KMS-11 (cell line): ENCODE measurements around the gene ADCY1.
A peak's percentile ranks its signal among the peaks of the same experiment; 100 is the strongest.
"Not testable (repeated sequence)": the region's sequence is repeated elsewhere in the genome, so short reads cannot be mapped to it uniquely, and the experiment has no call there.

Source experiments
- H2AFZ ChIP-seq: fragments of 200-600 bp; sonication (generic); 2 replicates; pipeline ENCODE4 v1.6.1; 2016; ENCODE audit warnings: antibody characterized with exemption, mixed run types, low read depth
- H3K27ac ChIP-seq: fragments of 200-600 bp; sonication (generic); 2 replicates; pipeline ENCODE4 v1.6.1; 2016; ENCODE audit warnings: mild to moderate bottlenecking, mixed run types
- H3K27me3 ChIP-seq: fragments of 200-600 bp; sonication (generic); 2 replicates; pipeline ENCODE4 v1.6.1; 2017; ENCODE audit warnings: mild to moderate bottlenecking, low read depth, mixed run types, moderate library complexity; ENCODE audit not compliant: insufficient read depth
- H3K36me3 ChIP-seq: fragments of 200-600 bp; sonication (generic); 2 replicates; pipeline ENCODE4 v1.6.1; 2017; ENCODE audit warnings: mild to moderate bottlenecking, mixed run types; ENCODE audit not compliant: insufficient read depth
- H3K4me1 ChIP-seq: fragments of 200-600 bp; sonication (generic); 2 replicates; pipeline ENCODE4 v1.6.1; 2016; ENCODE audit warnings: mild to moderate bottlenecking, low read depth, mixed run types; ENCODE audit not compliant: poor library complexity, severe bottlenecking
- H3K4me2 ChIP-seq: fragments of 200-600 bp; sonication (generic); 2 replicates; pipeline ENCODE4 v1.7.0; 2016; ENCODE audit warnings: mild to moderate bottlenecking, mixed run types
- H3K4me3 ChIP-seq: fragments of 200-600 bp; sonication (generic); IDR thresholded peaks from 2 replicates; pipeline ENCODE4 v1.6.1; 2017; ENCODE audit warnings: low read depth, low read length, mixed read lengths; ENCODE audit not compliant: insufficient read depth
- H3K79me2 ChIP-seq: fragments of 200-600 bp; sonication (generic); 2 replicates; pipeline ENCODE4 v1.6.1; 2016; ENCODE audit warnings: low read depth, mixed run types; ENCODE audit not compliant: insufficient read depth
- H3K9ac ChIP-seq: fragments of 200-600 bp; sonication (generic); 2 replicates; pipeline ENCODE4 v1.6.1; 2016; ENCODE audit warnings: mild to moderate bottlenecking, mixed run types
- H4K20me1 ChIP-seq: fragments of 200-600 bp; sonication (generic); 2 replicates; pipeline ENCODE4 v1.6.1; 2016; ENCODE audit warnings: mild to moderate bottlenecking, mixed run types; ENCODE audit not compliant: insufficient read depth
- TF ChIP-seq, protein P1 (sequence below): fragments of 200-600 bp; sonication (generic); conservative IDR thresholded peaks from 2 replicates; pipeline ENCODE4 v1.6.1; 2017; ENCODE audit warnings: low read depth, mild to moderate bottlenecking, antibody characterized with exemption, low read length, moderate library complexity, mixed read lengths

ADCY1 gene

DNA sequence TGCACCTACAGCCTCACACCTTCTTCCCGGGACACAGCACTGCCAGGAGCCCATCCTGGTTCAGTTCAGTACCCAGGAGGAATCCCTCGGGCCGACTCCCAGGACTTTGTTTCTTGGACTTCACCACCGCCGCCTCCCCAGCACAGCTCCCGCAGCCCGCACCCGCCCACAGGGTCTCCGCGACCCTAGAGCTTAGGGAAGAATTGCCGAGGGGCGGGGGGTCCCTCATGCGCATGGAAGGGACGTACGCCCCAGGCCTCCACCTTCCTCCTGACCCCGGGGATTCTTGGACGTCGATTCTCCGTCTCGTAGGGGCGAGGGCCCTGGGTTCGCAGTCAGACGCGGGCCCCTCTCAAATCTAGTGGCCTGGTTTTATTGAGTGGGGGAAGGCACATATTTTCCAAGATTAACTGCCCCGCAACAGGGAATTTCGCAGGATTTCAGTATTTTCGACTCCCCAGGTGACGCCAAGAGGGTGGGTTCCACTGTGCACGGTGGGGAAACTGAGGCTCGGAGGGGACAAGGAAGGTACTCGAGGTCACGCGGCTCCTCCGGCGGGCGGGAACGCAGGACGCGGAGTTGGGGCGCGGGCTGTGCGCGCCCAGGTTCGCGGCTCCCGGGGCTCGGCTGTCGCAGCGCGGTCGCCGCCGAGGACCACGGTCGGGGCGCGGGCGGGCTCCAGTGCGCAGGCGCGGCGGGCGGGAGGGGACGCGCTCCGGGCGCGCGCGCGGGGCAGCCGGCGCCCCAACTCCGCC lies at the start of gene ADCY1:
Gene ADCY1, plus strand, starts transcription at position 708 of the 755 bp plus-strand sequence. CDS start 176 bp downstream, outside the sequence.
- Histone ChIP-seq H3K9ac (peak within 1 kb of the TSS; percentile 76), H3K27me3 (no peaks in the 10 kb centered on the region), H3K27ac (peak within 1 kb of the TSS; percentile 23; the same call in 1 of the 2 replicates), H3K4me2 (peak within 1 kb of the TSS; percentile 91), H3K4me3 (no peak within 1 kb of the TSS), H4K20me1 (no peaks in the 10 kb centered on the region), H3K4me1 (peaks cover 8% of the 10 kb centered on the region), H3K79me2 (peaks cover 7% of the 10 kb centered on the region; the same call in 1 of the 2 replicates), H2AFZ (peak within 1 kb of the TSS; percentile 91), H3K36me3 (no peaks in the 10 kb centered on the region)
- TF ChIP-seq, protein P1, sequence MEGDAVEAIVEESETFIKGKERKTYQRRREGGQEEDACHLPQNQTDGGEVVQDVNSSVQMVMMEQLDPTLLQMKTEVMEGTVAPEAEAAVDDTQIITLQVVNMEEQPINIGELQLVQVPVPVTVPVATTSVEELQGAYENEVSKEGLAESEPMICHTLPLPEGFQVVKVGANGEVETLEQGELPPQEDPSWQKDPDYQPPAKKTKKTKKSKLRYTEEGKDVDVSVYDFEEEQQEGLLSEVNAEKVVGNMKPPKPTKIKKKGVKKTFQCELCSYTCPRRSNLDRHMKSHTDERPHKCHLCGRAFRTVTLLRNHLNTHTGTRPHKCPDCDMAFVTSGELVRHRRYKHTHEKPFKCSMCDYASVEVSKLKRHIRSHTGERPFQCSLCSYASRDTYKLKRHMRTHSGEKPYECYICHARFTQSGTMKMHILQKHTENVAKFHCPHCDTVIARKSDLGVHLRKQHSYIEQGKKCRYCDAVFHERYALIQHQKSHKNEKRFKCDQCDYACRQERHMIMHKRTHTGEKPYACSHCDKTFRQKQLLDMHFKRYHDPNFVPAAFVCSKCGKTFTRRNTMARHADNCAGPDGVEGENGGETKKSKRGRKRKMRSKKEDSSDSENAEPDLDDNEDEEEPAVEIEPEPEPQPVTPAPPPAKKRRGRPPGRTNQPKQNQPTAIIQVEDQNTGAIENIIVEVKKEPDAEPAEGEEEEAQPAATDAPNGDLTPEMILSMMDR: no peak

DNA sequence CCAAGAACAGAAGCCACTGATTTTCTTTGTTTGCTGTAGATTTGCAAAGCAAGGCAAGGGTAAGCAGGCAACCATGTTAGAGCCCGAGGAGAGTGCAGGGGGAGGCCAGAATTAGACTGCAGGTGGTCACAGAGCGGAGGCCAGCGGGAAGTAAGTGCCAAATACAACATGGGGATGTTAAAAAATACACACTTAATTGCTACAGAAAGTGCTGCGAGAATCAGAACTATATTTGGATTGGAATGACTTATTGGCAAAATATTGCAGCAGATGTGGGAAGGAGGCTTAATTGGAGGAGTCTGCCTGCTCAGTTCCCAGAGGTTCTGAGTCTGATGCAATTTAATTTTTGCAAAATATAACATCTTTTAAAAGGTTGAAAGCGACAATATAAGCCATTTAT lies 49.7 kb upstream of the ADCY1 start:
- no peak overlapping the region for H3K9ac ChIP-seq
- H4K20me1 ChIP-seq: no peaks in the 10 kb centered on the region
- H3K27me3 ChIP-seq: no peaks in the 10 kb centered on the region
- H3K4me2 ChIP-seq: no peak overlapping the region
- H3K4me3 ChIP-seq: no peak overlapping the region
- no peaks in the 10 kb centered on the region; the same call in 1 of the 2 replicates for H3K79me2 ChIP-seq
- H2AFZ ChIP-seq: no peak overlapping the region
- no peaks in the 10 kb centered on the region for H3K4me1 ChIP-seq
- TF ChIP-seq, protein P1: no peak
- no peak overlapping the region for H3K27ac ChIP-seq
- no peaks in the 10 kb centered on the region for H3K36me3 ChIP-seq

DNA sequence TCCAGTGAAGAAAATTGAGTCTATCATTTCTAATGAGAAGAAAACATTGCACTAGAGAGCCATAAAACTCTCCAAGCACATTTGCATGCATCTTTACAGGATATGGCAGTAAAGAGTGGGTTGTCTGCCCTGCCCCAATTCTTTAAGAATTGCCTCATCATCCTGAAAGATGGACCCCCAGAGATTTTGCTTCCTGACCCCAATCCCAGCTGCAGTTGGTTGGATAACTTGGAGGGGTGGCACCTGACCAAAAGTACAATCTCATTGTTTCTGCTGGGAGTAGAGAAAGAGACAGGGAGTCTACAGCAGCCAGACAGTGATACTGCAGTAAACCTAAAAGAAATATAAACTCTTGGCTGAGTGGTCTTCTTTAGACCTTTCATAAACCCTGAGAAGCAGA lies 49.1 kb upstream of the ADCY1 start:
- H3K9ac ChIP-seq: no peak overlapping the region
- H3K27me3 ChIP-seq: no peaks in the 10 kb centered on the region
- H3K79me2 ChIP-seq: no peaks in the 10 kb centered on the region; the same call in 1 of the 2 replicates
- no peak overlapping the region for H3K4me2 ChIP-seq
- H2AFZ ChIP-seq: no peak overlapping the region
- H3K4me1 ChIP-seq: no peaks in the 10 kb centered on the region
- H3K4me3 ChIP-seq: no peak overlapping the region
- H3K27ac ChIP-seq: no peak overlapping the region
- H3K36me3 ChIP-seq: no peaks in the 10 kb centered on the region
- no peaks in the 10 kb centered on the region for H4K20me1 ChIP-seq
- TF ChIP-seq, protein P1: no peak

DNA sequence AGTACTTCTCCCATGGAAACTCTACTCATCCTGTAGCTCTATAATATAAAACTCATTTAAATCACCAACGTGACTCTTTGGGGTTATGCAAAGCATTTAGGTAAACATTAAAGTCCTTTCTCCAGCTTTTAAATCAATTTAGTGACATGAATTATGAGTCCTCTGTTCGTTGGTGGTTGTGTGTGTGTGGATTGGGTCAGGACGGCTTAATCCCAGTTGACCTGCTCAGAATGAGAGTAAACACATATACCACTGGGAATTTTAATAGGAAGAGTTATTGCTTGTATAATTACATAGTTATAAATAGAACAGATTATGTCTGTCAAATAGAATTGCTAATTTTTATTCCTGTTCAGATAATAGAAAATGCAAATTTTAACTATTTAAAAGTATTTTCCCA lies 30.7 kb upstream of the ADCY1 start:
- Histone ChIP-seq H3K27ac (no peak overlapping the region), H3K4me3 (no peak overlapping the region), H3K27me3 (no peaks in the 10 kb centered on the region), H4K20me1 (no peaks in the 10 kb centered on the region), H3K4me1 (no peaks in the 10 kb centered on the region), H3K36me3 (no peaks in the 10 kb centered on the region), H3K9ac (no peak overlapping the region), H2AFZ (no peak overlapping the region), H3K79me2 (no peaks in the 10 kb centered on the region), H3K4me2 (no peak overlapping the region)
- TF ChIP-seq, protein P1: no peak

DNA sequence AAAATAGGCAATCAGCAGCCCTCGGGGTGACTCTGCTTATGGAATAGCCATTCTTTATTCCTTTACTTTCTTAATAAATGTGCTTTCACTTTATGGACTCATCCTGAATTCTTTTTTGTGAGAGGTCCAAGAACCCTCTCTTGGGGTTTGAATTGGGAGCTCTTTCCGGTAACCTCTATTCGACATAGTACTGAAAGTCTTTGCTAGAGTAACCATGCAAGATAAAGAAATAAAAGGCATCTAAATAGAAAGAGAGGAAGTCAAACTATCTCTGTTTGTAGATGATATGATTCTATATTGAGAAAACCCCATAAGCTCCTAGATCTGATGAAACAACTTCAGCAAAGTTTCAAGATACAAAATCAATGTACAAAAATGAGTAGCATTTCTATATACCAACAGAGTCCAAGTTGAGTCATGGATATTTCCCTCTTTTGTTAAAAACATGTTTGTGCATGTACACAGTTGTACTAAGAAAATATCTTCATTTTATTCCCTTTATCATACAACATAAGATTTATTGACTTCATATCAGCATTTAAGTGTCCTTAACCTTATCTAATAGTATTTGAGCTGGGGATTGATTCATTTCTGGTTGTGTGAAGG lies 29.0 kb upstream of the ADCY1 start:
- not testable (repeated sequence) for H4K20me1 ChIP-seq, H2AFZ ChIP-seq, H3K4me1 ChIP-seq, H3K27ac ChIP-seq, H3K36me3 ChIP-seq, H3K4me3 ChIP-seq, H3K4me2 ChIP-seq, H3K27me3 ChIP-seq, H3K79me2 ChIP-seq, H3K9ac ChIP-seq

DNA sequence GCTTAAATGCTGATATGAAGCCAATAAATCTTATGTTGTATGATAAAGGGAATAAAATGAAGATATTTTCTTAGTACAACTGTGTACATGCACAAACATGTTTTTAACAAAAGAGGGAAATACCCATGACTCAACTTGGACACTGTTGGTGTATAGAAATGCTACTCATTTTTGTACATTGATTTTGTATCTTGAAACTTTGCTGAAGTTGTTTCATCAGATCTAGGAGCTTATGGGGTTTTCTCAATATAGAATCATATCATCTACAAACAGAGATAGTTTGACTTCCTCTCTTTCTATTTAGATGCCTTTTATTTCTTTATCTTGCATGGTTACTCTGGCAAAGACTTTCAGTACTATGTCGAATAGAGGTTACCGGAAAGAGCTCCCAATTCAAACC lies 25.3 kb upstream of the ADCY1 start:
- H3K9ac ChIP-seq, H3K4me3 ChIP-seq, H4K20me1 ChIP-seq, H3K79me2 ChIP-seq, H3K4me1 ChIP-seq, H3K27me3 ChIP-seq, H3K36me3 ChIP-seq, H3K27ac ChIP-seq, H3K4me2 ChIP-seq, H2AFZ ChIP-seq: not testable (repeated sequence)
